CD4-positive, CD25-positive, alpha-beta regulatory T cell (primary cell): ENCODE data around the gene VIPR2. TPM values are rescaled to one million over a fixed set of nuclear protein-coding genes. Genes with fewer than 3 reads are reported as not detected.
"Not testable (repeated sequence)": the region's sequence is repeated elsewhere in the genome, so short reads cannot be mapped to it uniquely, and the experiment has no call there.

Source experiments
- ATAC-seq, 2 donors: fragments of 150-1000 bp; cut with Tn5 transposase; one replicate each; pipeline ENCODE4 v1.10.0; 2021; ENCODE audit warnings: low read depth in 2 of 2, moderate number of reproducible peaks in 2 of 2, moderate library complexity in 1 of 2
- DNase-seq, 3 donors: peaks; one replicate each; pipeline versions ENCODE4 v3.0.0 to v3.0.0-alpha.2; 2012 to 2022; ENCODE audit warnings: mixed read lengths in 1 of 3
- H3K27ac ChIP-seq: one replicate; pipeline ENCODE4 v1.7.0; 2013; ENCODE audit warnings: mild to moderate bottlenecking, low read length; ENCODE audit not compliant: insufficient read depth, poor library complexity, severe bottlenecking
- H3K27me3 ChIP-seq: one replicate; pipeline ENCODE4 v1.7.0; 2013; ENCODE audit warnings: low read length; ENCODE audit not compliant: control insufficient read depth, insufficient read depth
- H3K36me3 ChIP-seq: one replicate; pipeline ENCODE4 v1.7.0; 2013; ENCODE audit warnings: mild to moderate bottlenecking, low read length, moderate library complexity; ENCODE audit not compliant: control insufficient read depth, insufficient read depth
- H3K4me1 ChIP-seq: 2 replicates; pipeline ENCODE4 v1.7.0; 2013; ENCODE audit warnings: mild to moderate bottlenecking, low read length; ENCODE audit not compliant: insufficient read depth, control insufficient read depth, poor library complexity, severe bottlenecking
- H3K4me3 ChIP-seq: one replicate; pipeline ENCODE4 v1.7.0; 2013; ENCODE audit warnings: low read depth, mild to moderate bottlenecking, low read length, moderate library complexity
- H3K9me3 ChIP-seq, 2 experiments: 1 replicate in 1 of 2; 2 replicates in 1 of 2; pipeline ENCODE4 v1.7.0; 2013; ENCODE audit warnings: low read length in 2 of 2, mild to moderate bottlenecking in 1 of 2, moderate library complexity in 1 of 2; ENCODE audit not compliant: control insufficient read depth in 2 of 2
- H3K27ac Mint-ChIP-seq, 3 donors: one replicate each; pipeline ENCODE4 v1.8.0; 2020 to 2022; ENCODE audit warnings: mild to moderate bottlenecking in 3 of 3, mixed read lengths in 3 of 3, moderate library complexity in 2 of 3
- H3K27me3 Mint-ChIP-seq: one replicate; pipeline ENCODE4 v1.8.0; 2022; ENCODE audit warnings: mild to moderate bottlenecking, mixed read lengths
- H3K36me3 Mint-ChIP-seq: one replicate; pipeline ENCODE4 v1.8.0; 2020; ENCODE audit warnings: mixed read lengths
- H3K4me1 Mint-ChIP-seq, 4 donors: one replicate each; pipeline ENCODE4 v1.8.0; 2020 to 2022; ENCODE audit warnings: mixed read lengths in 4 of 4, mild to moderate bottlenecking in 1 of 4
- H3K4me3 Mint-ChIP-seq, 4 donors: one replicate each; pipeline ENCODE4 v1.8.0; 2020 to 2022; ENCODE audit warnings: mild to moderate bottlenecking in 4 of 4, mixed read lengths in 4 of 4, moderate library complexity in 3 of 4
- H3K9me3 Mint-ChIP-seq, 7 donors: one replicate each; pipeline ENCODE4 v1.8.0; 2020 to 2022; ENCODE audit warnings: mixed read lengths in 7 of 7, mild to moderate bottlenecking in 3 of 7, moderate library complexity in 2 of 7
- polyA plus RNA-seq, 4 donors: library from polyadenylated mRNA; unstranded; fragments of 300-500 nt; fragmentation: Illumina TruSeq; gene quantifications; one replicate each; pipeline ENCODE4 v1.2.3, GENCODE V29; 2021
- total RNA-seq: library from RNA; stranded (reverse); gene quantifications from one replicate; pipeline ENCODE4 v1.2.3, GENCODE V29; 2022

Gene VIPR2
- total and polyA plus RNA-seq, 5 donors from 2014 or later = not detected

- no peak for ATAC-seq
These were observed 144.6 kb downstream of the VIPR2 start for GRCh38 chr7:159000070-159000469.

GRCh38 chr7:158999496-158999895 is 145.2 kb downstream of the VIPR2 start:
- H3K9me3 Mint-ChIP-seq = peaks cover 0 to 7% (median 4%) of the 10 kb centered on the region in 7 donors
- no peaks in the 10 kb centered on the region for H3K36me3 ChIP-seq
- H3K27me3 ChIP-seq = peaks cover 2% of the 10 kb centered on the region
- H3K27me3 Mint-ChIP-seq = no peaks in the 10 kb centered on the region
- ATAC-seq = no peak
- H3K4me3 Mint-ChIP-seq = no peak overlapping the region
- H3K36me3 Mint-ChIP-seq = no peaks in the 10 kb centered on the region
- H3K9me3 ChIP-seq = peaks cover 3 to 6% of the 10 kb centered on the region in 2 experiments
- H3K4me3 ChIP-seq = no peak overlapping the region
- no peaks in the 10 kb centered on the region for H3K4me1 ChIP-seq
- H3K4me1 Mint-ChIP-seq = peaks cover 0 to 4% (median 0%) of the 10 kb centered on the region in 4 donors
- no peak overlapping the region for H3K27ac Mint-ChIP-seq
- no peak overlapping the region for H3K27ac ChIP-seq
- no peak for DNase-seq

More at GRCh38 chr7:159000070-159000469, 144.6 kb downstream of the VIPR2 start:
- Histone ChIP-seq H3K4me1 (no peaks in the 10 kb centered on the region), H3K27me3 (peaks cover 2% of the 10 kb centered on the region), H3K9me3 (peaks cover 0 to 1% of the 10 kb centered on the region in 2 experiments), H3K27ac (no peak overlapping the region), H3K4me3 (no peak overlapping the region), H3K36me3 (no peaks in the 10 kb centered on the region)
- no peak for DNase-seq
- H3K27me3 Mint-ChIP-seq = no peaks in the 10 kb centered on the region
- no peak overlapping the region for H3K4me3 Mint-ChIP-seq
- H3K36me3 Mint-ChIP-seq = no peaks in the 10 kb centered on the region
- H3K9me3 Mint-ChIP-seq = peaks cover 0 to 5% (median 0%) of the 10 kb centered on the region in 7 donors
- no peak overlapping the region for H3K27ac Mint-ChIP-seq
- H3K4me1 Mint-ChIP-seq = peaks cover 0 to 6% (median 0%) of the 10 kb centered on the region in 4 donors

- Mint-ChIP-seq H3K27me3 (peaks cover 11% of the 10 kb centered on the region), H3K9me3 (peaks cover 0 to 11% (median 5%) of the 10 kb centered on the region in 7 donors)
- ATAC-seq, H3K4me3 Mint-ChIP-seq, H3K27me3 ChIP-seq, DNase-seq, H3K27ac ChIP-seq, H3K9me3 ChIP-seq, H3K36me3 Mint-ChIP-seq, H3K36me3 ChIP-seq, H3K4me3 ChIP-seq, H3K4me1 ChIP-seq, H3K4me1 Mint-ChIP-seq, H3K27ac Mint-ChIP-seq: not testable (repeated sequence)
These were observed 146.4 kb downstream of the VIPR2 start for GRCh38 chr7:158998261-158998660.

DNA sequence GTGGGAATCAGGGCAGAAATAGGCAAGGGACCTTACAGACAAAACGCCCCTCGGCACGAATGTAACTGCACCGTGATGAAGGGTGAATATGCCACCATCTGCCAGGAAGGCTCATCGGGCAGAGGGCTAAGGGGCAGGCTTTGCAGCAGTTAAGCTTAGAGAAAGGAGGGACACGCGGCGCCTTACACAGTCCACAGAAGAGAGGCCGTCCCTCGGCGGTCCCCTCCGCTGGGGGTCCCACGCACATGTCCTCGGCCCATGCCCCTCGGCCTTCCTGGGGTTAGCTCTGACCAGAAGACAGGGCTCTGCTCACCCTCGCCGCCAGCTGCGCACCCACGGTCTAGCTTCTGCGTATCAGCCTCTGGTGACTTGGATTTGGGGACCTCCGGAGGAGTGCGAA is 147.2 kb downstream of the VIPR2 start:
- Histone ChIP-seq H3K4me1 (no peaks in the 10 kb centered on the region), H3K9me3 (peaks cover 3 to 6% of the 10 kb centered on the region in 2 experiments), H3K27ac (no peak overlapping the region), H3K36me3 (no peaks in the 10 kb centered on the region), H3K27me3 (no peaks in the 10 kb centered on the region), H3K4me3 (no peak overlapping the region)
- Mint-ChIP-seq H3K9me3 (peaks cover 0 to 11% (median 5%) of the 10 kb centered on the region in 7 donors), H3K4me3 (no peak overlapping the region), H3K27me3 (peaks cover 16% of the 10 kb centered on the region), H3K36me3 (no peaks in the 10 kb centered on the region), H3K27ac (no peak overlapping the region), H3K4me1 (peaks cover 0 to 9% (median 3%) of the 10 kb centered on the region in 4 donors)
- ATAC-seq = no peak
- no peak for DNase-seq

- peaks cover 0 to 11% (median 5%) of the 10 kb centered on the region in 7 donors for H3K9me3 Mint-ChIP-seq
- Histone ChIP-seq H3K36me3 (no peaks in the 10 kb centered on the region), H3K4me3 (no peak overlapping the region), H3K4me1 (no peaks in the 10 kb centered on the region), H3K27me3 (no peaks in the 10 kb centered on the region), H3K27ac (no peak overlapping the region), H3K9me3 (peaks cover 3 to 6% of the 10 kb centered on the region in 2 experiments)
- peaks cover 19% of the 10 kb centered on the region for H3K27me3 Mint-ChIP-seq
- peaks cover 0 to 12% (median 3%) of the 10 kb centered on the region in 4 donors for H3K4me1 Mint-ChIP-seq
- no peak overlapping the region for H3K27ac Mint-ChIP-seq
- H3K4me3 Mint-ChIP-seq = no peak overlapping the region
- ATAC-seq (no peak), DNase-seq (no peak)
- no peaks in the 10 kb centered on the region for H3K36me3 Mint-ChIP-seq
These were observed 147.6 kb downstream of the VIPR2 start for GRCh38 chr7:158997110-158997453.

DNA sequence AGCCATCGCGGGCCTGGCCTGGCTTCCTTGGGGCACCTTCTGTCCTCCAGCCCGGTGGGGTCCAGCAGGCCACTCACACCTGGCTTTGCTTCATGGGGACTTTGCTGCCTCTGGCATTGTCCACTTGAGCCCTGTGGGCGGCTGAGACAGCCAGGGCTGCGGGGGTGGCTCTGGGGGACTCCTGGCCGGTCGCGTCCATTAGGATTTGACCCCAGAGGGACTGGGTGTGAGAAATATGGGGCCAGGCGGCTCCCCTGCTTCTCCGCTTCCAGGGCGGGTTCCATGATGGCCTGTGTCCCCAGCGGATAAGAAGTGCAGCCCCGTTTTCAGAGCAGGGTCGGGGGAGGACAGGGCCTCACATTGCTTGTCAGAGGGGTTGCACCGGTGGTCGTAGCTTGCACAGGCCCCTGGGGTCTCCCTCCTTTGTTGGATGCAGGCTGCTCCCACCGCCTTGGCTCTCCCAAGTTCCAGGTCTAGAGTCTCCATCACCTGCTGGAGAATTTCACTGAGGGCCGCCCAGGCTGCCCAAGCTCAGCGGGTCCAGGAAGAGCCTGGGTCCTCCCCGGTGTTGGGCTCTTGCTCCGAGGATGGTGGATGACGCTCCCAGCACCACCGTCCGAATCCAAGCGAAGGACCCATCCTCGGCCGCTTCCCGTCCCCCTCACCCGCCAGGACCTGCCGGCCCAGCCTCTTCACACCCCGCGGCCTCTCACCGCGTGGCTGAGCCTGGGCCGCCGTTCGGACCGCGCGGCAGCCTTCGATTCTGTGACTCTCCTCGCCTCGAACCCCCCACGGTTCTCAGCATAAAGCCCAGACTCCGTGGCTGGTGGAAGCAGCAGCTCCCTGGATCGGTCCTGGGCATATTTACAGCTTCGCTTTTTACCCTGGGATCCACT is 148.2 kb downstream of the VIPR2 start:
- Histone ChIP-seq H3K27me3 (peaks cover under 1% of the 10 kb centered on the region), H3K4me3 (no peak overlapping the region), H3K9me3 (peaks cover 3 to 6% of the 10 kb centered on the region in 2 experiments), H3K4me1 (no peaks in the 10 kb centered on the region), H3K27ac (no peak overlapping the region), H3K36me3 (no peaks in the 10 kb centered on the region)
- H3K4me1 Mint-ChIP-seq = peaks cover 0 to 19% (median 3%) of the 10 kb centered on the region in 4 donors
- H3K36me3 Mint-ChIP-seq = no peaks in the 10 kb centered on the region
- no peak for DNase-seq
- peaks cover 0 to 11% (median 5%) of the 10 kb centered on the region in 7 donors for H3K9me3 Mint-ChIP-seq
- H3K27ac Mint-ChIP-seq = no peak overlapping the region
- peaks cover 26% of the 10 kb centered on the region for H3K27me3 Mint-ChIP-seq
- H3K4me3 Mint-ChIP-seq = peak overlapping the region in 1 of 4 donors; percentile 4
- no peak for ATAC-seq

DNA sequence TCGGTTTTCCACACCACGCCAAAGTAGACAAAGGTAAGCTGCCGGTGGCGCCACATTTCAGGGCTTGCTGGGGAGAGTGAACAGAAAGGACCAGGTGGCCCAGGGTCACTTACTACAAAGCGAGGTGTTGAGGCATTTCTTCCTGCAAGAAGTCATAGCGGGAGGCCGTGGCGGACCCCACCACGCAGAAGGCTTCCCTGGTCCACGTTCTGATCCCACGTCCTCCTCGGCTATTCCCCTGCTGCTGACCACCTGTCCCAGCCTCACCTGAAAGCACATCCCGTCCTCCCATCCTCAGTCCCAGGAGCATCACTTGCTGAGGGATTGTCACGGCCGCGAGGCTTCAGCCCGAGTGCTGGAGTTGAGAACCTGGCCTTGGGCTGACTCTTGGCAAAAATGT is 149.2 kb downstream of the VIPR2 start:
- no peak for ATAC-seq
- H3K27ac Mint-ChIP-seq = no peak overlapping the region

More for the DNA sequence above, 149.2 kb downstream of the VIPR2 start:
- H3K9me3 ChIP-seq = peaks cover 3 to 6% of the 10 kb centered on the region in 2 experiments
- Mint-ChIP-seq H3K36me3 (no peaks in the 10 kb centered on the region), H3K27me3 (peaks cover 29% of the 10 kb centered on the region), H3K9me3 (peaks cover 0 to 11% (median 5%) of the 10 kb centered on the region in 7 donors), H3K4me3 (no peak overlapping the region), H3K4me1 (peaks cover 0 to 19% (median 3%) of the 10 kb centered on the region in 4 donors)
- no peaks in the 10 kb centered on the region for H3K4me1 ChIP-seq
- DNase-seq = no peak
- H3K27ac ChIP-seq = no peak overlapping the region
- H3K36me3 ChIP-seq = no peaks in the 10 kb centered on the region
- peaks cover 3% of the 10 kb centered on the region for H3K27me3 ChIP-seq
- no peak overlapping the region for H3K4me3 ChIP-seq
